MM.1S (cell line): ENCODE data around the gene PHF21A.

Source experiments
- DNase-seq: peaks from one replicate; pipeline ENCODE4 v3.0.0-alpha.2; 2015
- H2AFZ ChIP-seq: fragments of 300-600 bp; sonication (generic); 2 replicates; pipeline ENCODE4 v1.6.0; 2016; ENCODE audit warnings: antibody characterized with exemption, low read length
- H3F3A ChIP-seq: fragments of 300-600 bp; sonication (generic); 2 replicates; pipeline ENCODE4 v1.6.1; 2016; ENCODE audit warnings: mild to moderate bottlenecking, antibody characterized with exemption, low read length, moderate library complexity, mixed read lengths; ENCODE audit not compliant: insufficient read depth
- H3K27ac ChIP-seq: fragments of 300-600 bp; sonication (generic); 2 replicates; pipeline ENCODE4 v1.5.1; 2016; ENCODE audit warnings: mild to moderate bottlenecking, low read length
- H3K27me3 ChIP-seq: fragments of 300-600 bp; sonication (generic); replicated peaks from 2 replicates; pipeline ENCODE4 v1.6.0; 2016; ENCODE audit warnings: low read length; ENCODE audit not compliant: insufficient read depth
- H3K36me3 ChIP-seq: fragments of 300-600 bp; sonication (generic); replicated peaks from 2 replicates; pipeline ENCODE4 v1.6.1; 2016; ENCODE audit warnings: mild to moderate bottlenecking, low read length, mixed read lengths; ENCODE audit not compliant: insufficient read depth
- H3K4me1 ChIP-seq: fragments of 300-600 bp; sonication (generic); 2 replicates; pipeline ENCODE4 v1.6.1; 2016; ENCODE audit warnings: low read length, mixed read lengths
- H3K4me2 ChIP-seq: fragments of 300-600 bp; sonication (generic); 2 replicates; pipeline ENCODE4 v1.6.0; 2016; ENCODE audit warnings: low read depth, low read length
- H3K4me3 ChIP-seq: fragments of 300-600 bp; sonication (generic); 2 replicates; pipeline ENCODE4 v1.5.1; 2016; ENCODE audit warnings: low read length, mixed read lengths
- H3K79me2 ChIP-seq: fragments of 300-600 bp; sonication (generic); 2 replicates; pipeline ENCODE4 v1.6.1; 2016; ENCODE audit warnings: mixed run types, low read length, mixed read lengths
- H3K9ac ChIP-seq: fragments of 300-600 bp; sonication (generic); 2 replicates; pipeline ENCODE4 v1.6.1; 2016; ENCODE audit warnings: low read length, mixed read lengths
- H3K9me2 ChIP-seq: fragments of 300-600 bp; sonication (generic); replicated peaks from 2 replicates; pipeline ENCODE4 v1.6.1; 2016; ENCODE audit warnings: mild to moderate bottlenecking, low read length, mixed read lengths; ENCODE audit not compliant: insufficient read depth
- H3K9me3 ChIP-seq: fragments of 300-600 bp; sonication (generic); replicated peaks from 2 replicates; pipeline ENCODE4 v1.6.1; 2016; ENCODE audit warnings: mild to moderate bottlenecking, low read length, mixed read lengths; ENCODE audit not compliant: insufficient read depth
- H4K20me1 ChIP-seq: fragments of 300-600 bp; sonication (generic); 2 replicates; pipeline ENCODE4 v1.6.1; 2016; ENCODE audit warnings: mild to moderate bottlenecking, low read length, moderate library complexity, mixed read lengths; ENCODE audit not compliant: insufficient read depth
- EZH2 ChIP-seq: fragments of 300-600 bp; sonication (generic); optimal IDR thresholded peaks from 2 replicates; pipeline ENCODE3; 2017; ENCODE audit warnings: low read depth, mild to moderate bottlenecking, antibody characterized with exemption, low read length, mixed read lengths
- EZH2phosphoT487 ChIP-seq: fragments of 300-600 bp; sonication (generic); IDR thresholded peaks from 2 replicates; pipeline ENCODE4 v1.6.1; 2018; ENCODE audit warnings: antibody characterized with exemption, low read length
- TF ChIP-seq, protein P1 (sequence below): fragments of 300-600 bp; sonication (generic); IDR thresholded peaks from 2 replicates; pipeline ENCODE4 v1.5.1; 2016; ENCODE audit warnings: antibody characterized with exemption, low read length, mixed read lengths

PHF21A gene

DNA sequence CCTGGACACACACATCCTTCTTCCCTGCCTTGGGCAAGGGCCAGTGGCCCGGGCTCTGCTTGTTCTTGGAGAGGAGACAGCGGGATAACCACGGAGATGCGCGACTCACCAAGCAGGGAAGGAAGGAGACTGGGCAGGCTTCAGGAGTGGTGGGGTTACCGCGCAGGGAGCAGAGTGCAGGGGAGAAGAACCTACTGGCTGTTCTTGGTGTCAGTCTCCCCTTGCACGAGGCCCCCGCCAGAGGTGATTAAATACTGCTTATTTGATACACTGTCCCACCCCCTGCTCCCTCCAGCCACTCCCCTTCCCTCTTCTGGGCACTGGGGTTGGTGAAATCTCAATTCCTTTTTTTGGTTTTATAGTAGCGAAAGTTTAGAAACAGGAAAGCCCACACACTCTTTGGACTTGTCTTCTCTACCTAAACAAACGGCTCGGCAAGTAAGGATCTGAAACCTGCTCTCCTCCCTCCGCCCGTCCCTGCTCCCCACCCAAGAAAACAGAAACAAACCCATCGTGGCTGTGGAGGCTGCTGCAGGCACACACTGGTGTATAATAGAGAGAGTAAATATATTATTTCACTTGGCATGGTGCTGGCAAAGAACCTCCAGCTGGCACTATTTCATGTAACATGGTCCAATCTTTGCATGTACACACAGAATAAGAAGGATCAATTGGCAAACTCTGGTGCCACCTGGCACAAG, 188.0 kb downstream of the PHF21A start:
- Histone ChIP-seq H3K36me3 (no peaks in the 10 kb centered on the region), H3K9ac (no peak overlapping the region)

DNA sequence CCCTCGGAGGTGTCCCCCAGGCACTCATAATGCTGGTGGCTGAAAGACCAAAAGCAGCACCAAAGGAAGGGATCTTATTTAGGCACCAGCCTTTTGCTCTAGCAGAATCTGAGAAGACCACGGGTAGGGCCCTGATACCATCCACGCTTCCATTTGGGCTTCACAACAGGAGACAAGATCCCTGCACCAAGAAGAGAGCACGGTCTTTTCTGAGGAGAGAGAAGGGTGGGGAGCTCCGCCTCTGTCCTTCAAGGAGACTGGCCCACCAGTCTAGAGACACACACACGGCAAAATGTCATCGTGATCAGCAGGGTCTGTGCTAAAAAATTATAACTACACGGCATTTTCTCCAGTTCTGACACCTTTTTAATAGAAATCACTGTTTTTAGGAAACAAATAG, 189.0 kb downstream of the PHF21A start:
- no peak overlapping the region for H3K4me2 ChIP-seq

More for the DNA sequence above, 188.0 kb downstream of the PHF21A start:
- no peaks in the 10 kb centered on the region for H3K27me3 ChIP-seq
- H3K9me3 ChIP-seq, result no peaks in the 10 kb centered on the region
- no peak overlapping the region for H3K27ac ChIP-seq
- DNase-seq, result no peak
- no peaks in the 10 kb centered on the region for H4K20me1 ChIP-seq
- peaks cover 12% of the 10 kb centered on the region for H3F3A ChIP-seq
- no peak overlapping the region for H3K4me3 ChIP-seq
- H3K9me2 ChIP-seq, result no peaks in the 10 kb centered on the region
- no peak overlapping the region for H2AFZ ChIP-seq
- TF ChIP-seq EZH2, result no peak
- TF ChIP-seq, protein P1, sequence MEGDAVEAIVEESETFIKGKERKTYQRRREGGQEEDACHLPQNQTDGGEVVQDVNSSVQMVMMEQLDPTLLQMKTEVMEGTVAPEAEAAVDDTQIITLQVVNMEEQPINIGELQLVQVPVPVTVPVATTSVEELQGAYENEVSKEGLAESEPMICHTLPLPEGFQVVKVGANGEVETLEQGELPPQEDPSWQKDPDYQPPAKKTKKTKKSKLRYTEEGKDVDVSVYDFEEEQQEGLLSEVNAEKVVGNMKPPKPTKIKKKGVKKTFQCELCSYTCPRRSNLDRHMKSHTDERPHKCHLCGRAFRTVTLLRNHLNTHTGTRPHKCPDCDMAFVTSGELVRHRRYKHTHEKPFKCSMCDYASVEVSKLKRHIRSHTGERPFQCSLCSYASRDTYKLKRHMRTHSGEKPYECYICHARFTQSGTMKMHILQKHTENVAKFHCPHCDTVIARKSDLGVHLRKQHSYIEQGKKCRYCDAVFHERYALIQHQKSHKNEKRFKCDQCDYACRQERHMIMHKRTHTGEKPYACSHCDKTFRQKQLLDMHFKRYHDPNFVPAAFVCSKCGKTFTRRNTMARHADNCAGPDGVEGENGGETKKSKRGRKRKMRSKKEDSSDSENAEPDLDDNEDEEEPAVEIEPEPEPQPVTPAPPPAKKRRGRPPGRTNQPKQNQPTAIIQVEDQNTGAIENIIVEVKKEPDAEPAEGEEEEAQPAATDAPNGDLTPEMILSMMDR, result no peak
- TF ChIP-seq EZH2phosphoT487, result no peak
- H3K79me2 ChIP-seq, result no peaks in the 10 kb centered on the region
- H3K4me2 ChIP-seq, result no peak overlapping the region
- peaks cover 13% of the 10 kb centered on the region; the same call in 1 of the 2 replicates for H3K4me1 ChIP-seq

DNA sequence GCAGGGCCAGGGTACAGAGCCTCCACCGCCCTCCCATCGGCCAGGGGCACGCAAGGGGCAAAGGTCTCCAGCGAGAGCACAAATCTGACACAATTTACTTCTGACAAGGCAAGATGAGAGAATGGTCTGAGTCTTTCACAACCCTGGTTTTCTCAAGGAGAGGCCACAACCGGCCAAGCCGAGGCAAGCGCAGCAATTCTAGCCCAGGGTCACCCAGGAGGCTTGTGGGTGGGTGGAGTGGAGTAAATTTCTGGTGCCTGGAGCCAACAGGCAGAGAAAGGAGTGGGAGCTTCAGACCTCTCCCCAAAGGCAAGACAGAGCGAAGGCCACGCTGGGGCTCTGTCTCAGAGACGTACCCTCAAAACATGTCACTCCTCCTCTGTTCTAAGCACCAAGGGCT, 189.5 kb downstream of the PHF21A start:
- Histone ChIP-seq H3K36me3 (no peaks in the 10 kb centered on the region), H3K79me2 (no peaks in the 10 kb centered on the region), H3K4me3 (no peak overlapping the region), H3K27me3 (no peaks in the 10 kb centered on the region), H3K27ac (no peak overlapping the region), H3K4me1 (peaks cover 13% of the 10 kb centered on the region; the same call in 1 of the 2 replicates), H3K9me3 (no peaks in the 10 kb centered on the region), H2AFZ (no peak overlapping the region), H3K4me2 (no peak overlapping the region), H4K20me1 (no peaks in the 10 kb centered on the region), H3F3A (peaks cover 12% of the 10 kb centered on the region), H3K9ac (no peak overlapping the region), H3K9me2 (no peaks in the 10 kb centered on the region)
- TF ChIP-seq, protein P1, result no peak
- TF ChIP-seq EZH2 (no peak), EZH2phosphoT487 (no peak)
- DNase-seq, result no peak

More for the DNA sequence above, 189.0 kb downstream of the PHF21A start:
- H3K36me3 ChIP-seq, result no peaks in the 10 kb centered on the region
- H2AFZ ChIP-seq, result no peak overlapping the region
- no peak for TF ChIP-seq EZH2phosphoT487
- TF ChIP-seq, protein P1, result no peak
- TF ChIP-seq EZH2, result no peak
- H3K27ac ChIP-seq, result no peak overlapping the region
- no peak overlapping the region for H3K4me3 ChIP-seq
- DNase-seq, result no peak
- no peaks in the 10 kb centered on the region for H3K27me3 ChIP-seq
- no peaks in the 10 kb centered on the region for H3K9me3 ChIP-seq
- H3F3A ChIP-seq, result peaks cover 12% of the 10 kb centered on the region
- no peak overlapping the region for H3K9ac ChIP-seq
- H3K4me1 ChIP-seq, result peaks cover 13% of the 10 kb centered on the region; the same call in 1 of the 2 replicates
- H3K9me2 ChIP-seq, result no peaks in the 10 kb centered on the region
- no peaks in the 10 kb centered on the region for H3K79me2 ChIP-seq
- no peaks in the 10 kb centered on the region for H4K20me1 ChIP-seq
